ENCODE results near the gene SULT1A2. TPM values are rescaled to one million over a fixed set of nuclear protein-coding genes. Genes with fewer than 3 reads are reported as not detected.
"Not testable (repeated sequence)": the region's sequence is repeated elsewhere in the genome, so short reads cannot be mapped to it uniquely, and the experiment has no call there.

SULT1A2 gene
- total RNA-seq, 6 donors from 2014 or later: 5.7 to 40.8 (median 17.5) TPM

GRCh38 chr16:28612359-28613280 lies 15.8 kb upstream of the SULT1A2 start:
- not testable (repeated sequence) for H3K27ac ChIP-seq, H3K9me3 ChIP-seq, H3K36me3 ChIP-seq, H3K27me3 ChIP-seq, H3K4me3 ChIP-seq, DNase-seq
- ATAC-seq (ENCODE audit: low FRiP score in 2 of 2): peak; percentile 58 to 68
- H3K4me1 ChIP-seq: peaks cover 31 to 44% (median 34%) of the 10 kb centered on the region in 4 donors
- no CpG with 5 or more reads among the region's 17 CpGs for WGBS, 2 donors

GRCh38 chr16:28610595-28611191 lies 13.8 kb upstream of the SULT1A2 start:
- peak overlapping the region in 1 of 4 donors; percentile 56 for H3K4me3 ChIP-seq
- no peaks in the 10 kb centered on the region for H3K27me3 ChIP-seq
- peaks cover 0 to 17% (median 14%) of the 10 kb centered on the region in 4 donors for H3K36me3 ChIP-seq
- ATAC-seq (ENCODE audit: low FRiP score in 2 of 2): no peak
- no peak for DNase-seq
- peak overlapping the region; percentile 71 to 86 (median 82) for H3K27ac ChIP-seq
- no peaks in the 10 kb centered on the region for H3K9me3 ChIP-seq
- TF ChIP-seq POLR2A (IDR thresholded peaks at IDR 0.05) (no peak), POLR2AphosphoS5 (IDR thresholded peaks at IDR 0.05) (no peak), CTCF (IDR thresholded peaks at IDR 0.05) (no peak), EP300 (IDR thresholded peaks at IDR 0.05) (no peak)
- WGBS, 2 donors: 71% methylated on average over 10 of the region's 10 CpGs
- H3K4me1 ChIP-seq: peaks cover 32 to 39% (median 34%) of the 10 kb centered on the region in 4 donors

- Histone ChIP-seq H3K9me3 (no peaks in the 10 kb centered on the region), H3K27ac (peak within 1 kb of the TSS; percentile 71 to 86 (median 82)), H3K27me3 (no peaks in the 10 kb centered on the region), H3K4me1 (peaks cover 32 to 39% (median 34%) of the 10 kb centered on the region in 4 donors), H3K36me3 (peaks cover 0 to 25% (median 20%) of the 10 kb centered on the region in 4 donors), H3K4me3 (peak within 1 kb of the TSS; percentile 7 to 56 (median 45))
- 9 to 17% methylated on average over 8 to 11 of the region's 11 CpGs for WGBS, 2 donors
- no peak for TF ChIP-seq EP300 (IDR thresholded peaks at IDR 0.05)
- peak in 2 of 4 donors; percentile 20 to 54 for TF ChIP-seq POLR2A (IDR thresholded peaks at IDR 0.05)
- peak; percentile 11 to 23 for TF ChIP-seq POLR2AphosphoS5 (IDR thresholded peaks at IDR 0.05)
- DNase-seq (peak; percentile 87 to 93), ATAC-seq (ENCODE audit: low FRiP score in 2 of 2) (peak; percentile 84 to 86)
These were observed 13.1 kb upstream of the SULT1A2 start, which contains the start of gene SULT1A1 for GRCh38 chr16:28609631-28610594. TSS of gene SULT1A1 (minus strand) at chr16:28610044. CDS start at chr16:28608855, 1,189 bp downstream.

- WGBS, 2 donors: 50 to 52% methylated on average over 8 to 11 of the region's 11 CpGs
- H3K27ac ChIP-seq: peak overlapping the region; percentile 71 to 86 (median 82)
- ATAC-seq (ENCODE audit: low FRiP score in 2 of 2): peak; percentile 5 to 48
These were observed 12.2 kb upstream of the SULT1A2 start for GRCh38 chr16:28608867-28609596.

GRCh38 chr16:28608496-28608808 lies 11.6 kb upstream of the SULT1A2 start:
- H3K36me3 ChIP-seq: peaks cover 0 to 30% (median 26%) of the 10 kb centered on the region in 4 donors
- not testable (repeated sequence) for H3K9me3 ChIP-seq; DNase-seq; ATAC-seq (ENCODE audit: low FRiP score in 2 of 2); H3K27me3 ChIP-seq
- 84 to 95% methylated on average over 4 to 5 of the region's 7 CpGs for WGBS, 2 donors
- H3K4me3 ChIP-seq: peak overlapping the region in 1 of 4 donors; percentile 56
- H3K27ac ChIP-seq: peak overlapping the region; percentile 71 to 86 (median 82)
- H3K4me1 ChIP-seq: peaks cover 32 to 39% (median 34%) of the 10 kb centered on the region in 4 donors

More at GRCh38 chr16:28608867-28609596, 12.2 kb upstream of the SULT1A2 start:
- H3K9me3 ChIP-seq, H3K27me3 ChIP-seq: not testable (repeated sequence)
- Histone ChIP-seq H3K4me1 (peaks cover 32 to 39% (median 34%) of the 10 kb centered on the region in 4 donors), H3K36me3 (peaks cover 0 to 30% (median 26%) of the 10 kb centered on the region in 4 donors), H3K4me3 (peak overlapping the region; percentile 7 to 56 (median 45))
- peak; percentile 44 to 57 for DNase-seq

GRCh38 chr16:28607681-28608495 lies 11.0 kb upstream of the SULT1A2 start:
- Histone ChIP-seq H3K4me3 (peak overlapping the region in 1 of 4 donors; percentile 56), H3K27ac (peak overlapping the region; percentile 71 to 86 (median 82)), H3K36me3 (peaks cover 0 to 30% (median 26%) of the 10 kb centered on the region in 4 donors), H3K4me1 (peaks cover 32 to 39% (median 34%) of the 10 kb centered on the region in 4 donors)
- H3K9me3 ChIP-seq; H3K27me3 ChIP-seq; ATAC-seq (ENCODE audit: low FRiP score in 2 of 2); DNase-seq: not testable (repeated sequence)
- WGBS, 2 donors: 96% methylated on average over 9 to 10 of the region's 10 CpGs

All from upper lobe of left lung (tissue), 6 donors.